ENCODE data around the gene IGLL5. TPM values are rescaled to one million over a fixed set of nuclear protein-coding genes. Genes with fewer than 3 reads are reported as not detected.
A peak's percentile ranks its signal among the peaks of the same experiment; 100 is the strongest.

Gene IGLL5
- total and polyA plus RNA-seq, 9 of the 15 experiments (the other 6 are each of a cell fraction or from before 2014, with no cell fraction given) = not detected

- ChIA-PET CTCF (ENCODE audit: low intra/inter-chr PET ratio) (interaction anchor here (0.9 to 1.1 kb wide), 2 partner anchors 17 to 262 kb away, joined by 3 read pairs; no protein-coding TSS in a partner anchor), POLR2A (interaction anchor here (0.6 to 4.2 kb wide), 18 partner anchors 8 to 1086 kb away, joined by 3 to 24 read pairs (median 3); partner anchors contain the start of gene RAB36)
These were observed 21.1 kb upstream of the IGLL5 start for GRCh38 chr22:22866381-22867111.

More at GRCh38 chr22:22866381-22867111, 21.1 kb upstream of the IGLL5 start:
- no peak for FAIRE-seq
- Histone ChIP-seq H3K4me2 (ENCODE audit: insufficient read depth, low read length) (no peak overlapping the region), H4K20me1 (replicated peaks; ENCODE audit: control insufficient read depth, insufficient read depth, low read length) (peaks cover 21% of the 10 kb centered on the region), H3K9me1 (ENCODE audit: control insufficient read depth, insufficient read depth, low read length) (no peaks in the 10 kb centered on the region), H3K9ac (ENCODE audit: insufficient read depth in 1 of 2, low read depth in 2 of 2, low read length in 2 of 2) (no peak overlapping the region), H3K4me3 (no peak overlapping the region), H3K27me3 (ENCODE audit: control insufficient read depth in 2 of 2, insufficient read depth in 2 of 2, low read length in 2 of 2) (peaks cover 0 to 30% of the 10 kb centered on the region in 2 experiments; a peak in 3 of 5 replicates), H3K4me1 (replicated peaks in 1 of 2; ENCODE audit: control insufficient read depth in 2 of 2, insufficient read depth in 2 of 2, low read length in 2 of 2) (no peaks in the 10 kb centered on the region), H3K79me2 (ENCODE audit: control insufficient read depth, insufficient read depth, low read length) (no peaks in the 10 kb centered on the region), H3K9me3 (replicated peaks; ENCODE audit: control insufficient read depth, insufficient read depth, low read depth, low read length) (no peaks in the 10 kb centered on the region), H3K27ac (ENCODE audit: extremely low read depth, low read depth, low read length) (no peak overlapping the region), H2AFZ (ENCODE audit: low read depth, low read length) (no peak overlapping the region), H3K36me3 (ENCODE audit: control insufficient read depth, insufficient read depth, low read length) (no peaks in the 10 kb centered on the region)
- WGBS (ENCODE audit: insufficient coverage, low coverage, missing lambda C conversion rate) = under 1% methylated on average over 8 of the region's 8 CpGs
- peak in 3 of 4 experiments; percentile 52 to 54 (median 53) for DNase-seq (ENCODE audit: extremely low read depth in 1 of 4, low spot score in 3 of 4)
- no peak for TF ChIP-seq GATAD2A (IDR thresholded peaks at IDR 0.05)
- no peak for TF ChIP-seq ZBTB40 (IDR thresholded peaks at IDR 0.05)
- 0 out of 2 replicates have a peak, but pooled peaks have one; percentile 25 for TF ChIP-seq ZBTB40 (CRISPR knock-in tag; IDR thresholded peaks at IDR 0.05)
- TF ChIP-seq ZNF639 (CRISPR knock-in tag; conservative IDR thresholded peaks at IDR 0.05 in 1 of 2, IDR thresholded peaks at IDR 0.05 in 1 of 2) = peak in 1 of 2 experiments; percentile 80; a peak in 1 of 4 replicates
- TF ChIP-seq C11orf30 (IDR thresholded peaks at IDR 0.05; ENCODE audit: low read depth) = peak; percentile 89
- TF ChIP-seq MYNN (IDR thresholded peaks at IDR 0.05) = no peak
- 0 out of 2 replicates have a peak, but pooled peaks have one; percentile 66 for TF ChIP-seq MYNN (CRISPR knock-in tag; IDR thresholded peaks at IDR 0.05)
- intact Hi-C loops (cut with micrococcal nuclease) = loop anchor here (10.0 kb wide), 1 partner anchor 652 kb away; no protein-coding TSS in a partner anchor
- BruUV-seq (replicated peaks) = no TSS peak
- in situ Hi-C loops (cut with MboI) = no loop called here
- peak; percentile 31 for ATAC-seq

Data from K562 (cell line).